Sciatic nerve (tissue), 2 donors: Measurements from ENCODE around the gene IMPDH1. TPM values are rescaled to one million over a fixed set of nuclear protein-coding genes. Genes with fewer than 3 reads are reported as not detected.

Source experiments
- ATAC-seq: fragments of 200-7000 bp; cut with Tn5 transposase; one replicate; pipeline ENCODE4 v1.9.1; 2020; ENCODE audit warnings: mild to moderate bottlenecking, moderate library complexity
- DNase-seq: peaks from one replicate; pipeline ENCODE4 v3.0.0-alpha.2; 2020; ENCODE audit warnings: low spot score
- intact Hi-C: fragments of 100-400 bp; cut with DNase I; formaldehyde crosslinking; loops from one replicate; pipeline ENCODE4 v1.14.2; 2022
- total RNA-seq: library from RNA; stranded (reverse); fragmentation: NEBNext Ultra II Directional; extraction: Animal tissue kit (Norgen Biotek cat#: 25700); gene quantifications from one replicate; pipeline ENCODE4 v1.2.1, GENCODE V29; 2021
- donor health status: DM: no; HTN: no; CAD: no.
- donor health status: DM: no; HTN: no; CAD: no.

The IMPDH1 gene
- total RNA-seq, 1 donor from 2014 or later = 49.3 TPM

DNA sequence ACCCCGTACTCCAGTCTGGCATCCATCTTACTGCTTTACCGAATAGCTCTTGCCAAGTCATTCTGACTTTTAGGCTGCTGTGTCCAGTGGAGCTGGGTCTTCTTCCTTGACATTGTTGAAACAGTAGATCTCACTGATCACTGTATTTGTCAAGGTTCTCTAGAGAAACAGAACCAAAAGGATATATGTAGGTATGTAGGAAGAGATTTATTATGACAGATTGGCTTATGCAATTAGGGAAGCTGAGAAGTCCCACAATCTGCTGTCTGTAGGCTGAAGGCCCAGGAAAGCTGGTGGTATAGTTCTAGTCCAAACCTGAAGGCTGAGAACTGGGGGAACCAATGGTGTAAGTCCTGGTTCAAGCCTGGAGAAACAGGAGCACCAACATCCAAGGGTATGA lies 36.2 kb downstream of the IMPDH1 start:
- no peak for DNase-seq
- no peak for ATAC-seq
- intact Hi-C loops = no loop called here

GRCh38 chr7:128370491-128370890 lies 39.3 kb downstream of the IMPDH1 start:
- ATAC-seq (no peak), DNase-seq (no peak)
- intact Hi-C loops = no loop called here

- ATAC-seq (no peak), DNase-seq (no peak)
- intact Hi-C loops = no loop called here
Measured at GRCh38 chr7:128366986-128367385, 42.8 kb downstream of the IMPDH1 start.

- no peak for ATAC-seq
- DNase-seq = no peak
- intact Hi-C loops = no loop called here
Measured at GRCh38 chr7:128366300-128366699, 43.5 kb downstream of the IMPDH1 start.

DNA sequence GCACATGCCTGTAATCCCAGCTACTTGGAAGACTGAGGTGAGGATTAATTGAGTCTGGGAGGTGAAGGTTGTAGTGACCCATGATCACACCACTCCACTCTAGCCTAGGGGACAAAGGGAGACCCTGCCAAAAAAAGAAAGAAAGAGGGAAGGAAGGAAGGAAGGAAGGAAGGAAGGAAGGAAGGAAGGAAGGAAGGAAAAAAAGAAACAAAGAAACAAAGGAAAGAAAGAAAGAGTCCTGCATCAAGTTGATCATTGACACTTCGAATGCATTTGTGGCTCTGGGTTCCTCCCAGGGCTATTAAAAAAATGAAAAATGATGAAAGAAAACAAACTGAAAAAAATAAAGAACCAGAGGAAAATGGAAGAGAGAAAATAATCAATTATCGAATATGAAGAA lies 44.4 kb downstream of the IMPDH1 start:
- ATAC-seq (no peak), DNase-seq (no peak)
- intact Hi-C loops = no loop called here

GRCh38 chr7:128364166-128364870 lies 45.5 kb downstream of the IMPDH1 start:
- intact Hi-C loops = no loop called here
- DNase-seq (no peak), ATAC-seq (no peak)

DNA sequence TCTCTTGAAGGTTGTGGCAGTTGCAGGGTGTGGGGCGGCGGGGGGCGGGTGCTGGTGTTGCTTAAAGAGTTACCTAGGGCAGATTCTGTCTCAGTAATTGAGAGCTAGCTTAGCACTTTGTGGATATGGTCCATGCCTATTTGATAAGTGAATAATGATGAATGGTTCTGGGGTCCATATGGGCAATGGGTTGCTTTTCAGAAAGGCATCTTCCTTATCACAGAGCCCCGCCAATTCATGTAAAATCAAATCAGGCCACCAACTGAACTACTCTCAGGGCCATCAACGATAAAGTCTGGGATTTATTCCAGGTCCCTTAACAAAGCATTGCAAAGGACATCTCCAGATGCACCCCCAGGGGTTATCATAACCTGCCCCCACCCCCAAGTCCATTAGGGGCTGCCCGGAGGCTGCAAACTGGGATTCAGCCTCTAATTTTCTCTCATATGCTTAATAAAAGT lies 46.5 kb downstream of the IMPDH1 start:
- no peak for ATAC-seq
- DNase-seq = no peak
- intact Hi-C loops = no loop called here

- DNase-seq (no peak), ATAC-seq (no peak)
- intact Hi-C loops = no loop called here
Measured at GRCh38 chr7:128362670-128363069, 47.1 kb downstream of the IMPDH1 start.

DNA sequence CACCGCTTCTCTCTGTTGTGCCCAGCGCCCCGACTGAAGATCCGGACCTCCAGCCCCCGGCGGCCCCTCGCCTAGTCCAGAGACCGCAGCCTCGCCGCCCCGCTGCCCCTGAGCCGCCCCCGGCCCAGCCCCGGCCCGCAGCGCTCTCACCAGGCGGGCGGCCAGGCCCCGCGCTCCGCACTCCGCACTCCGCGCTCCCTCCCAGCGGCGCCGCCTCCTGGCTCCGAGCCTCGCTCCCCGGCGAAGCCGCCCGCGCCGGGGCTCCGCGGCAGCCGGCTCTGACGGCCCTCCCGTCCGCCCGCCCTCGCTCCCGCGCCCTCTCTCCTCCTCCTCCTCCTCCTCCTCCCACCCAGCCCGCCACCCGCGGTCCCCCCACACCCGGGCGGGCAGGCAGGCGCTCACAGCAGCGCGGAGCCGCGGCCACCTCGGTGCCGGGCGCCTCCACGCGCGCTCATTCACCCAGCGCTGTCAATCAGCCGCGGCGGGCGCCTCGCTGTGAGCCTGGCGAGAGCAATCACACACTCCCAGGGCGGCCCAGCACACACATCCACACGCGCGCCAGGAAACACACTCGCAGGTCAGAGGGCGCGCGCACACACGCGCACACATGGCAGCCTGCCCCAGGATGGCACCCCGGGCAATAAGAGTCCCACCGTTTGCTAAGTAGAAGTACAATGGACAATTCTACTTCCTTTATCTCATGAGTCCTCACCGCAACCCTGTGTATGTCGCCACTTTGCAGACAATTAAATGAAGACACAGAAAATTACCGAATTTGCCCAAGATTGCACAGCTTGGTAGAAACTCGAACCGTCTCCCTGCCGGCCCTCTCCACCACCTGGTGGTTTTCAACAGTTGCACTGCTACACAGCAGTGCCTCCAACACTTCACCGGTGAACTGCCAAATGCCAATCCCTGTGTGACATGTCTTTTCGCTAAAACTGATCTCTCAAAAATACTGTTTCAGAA lies 48.1 kb downstream of the IMPDH1 start, which contains the start of gene PRRT4:
TSS of gene PRRT4 (minus strand) at position 280 of the 969 bp plus-strand sequence.
- ATAC-seq (peak; percentile 36), DNase-seq (no peak)
- intact Hi-C loops = no loop called here

GRCh38 chr7:128360359-128360678 lies 49.5 kb downstream of the IMPDH1 start:
- intact Hi-C loops = no loop called here
- ATAC-seq = peak; percentile 39
- DNase-seq = no peak

DNA sequence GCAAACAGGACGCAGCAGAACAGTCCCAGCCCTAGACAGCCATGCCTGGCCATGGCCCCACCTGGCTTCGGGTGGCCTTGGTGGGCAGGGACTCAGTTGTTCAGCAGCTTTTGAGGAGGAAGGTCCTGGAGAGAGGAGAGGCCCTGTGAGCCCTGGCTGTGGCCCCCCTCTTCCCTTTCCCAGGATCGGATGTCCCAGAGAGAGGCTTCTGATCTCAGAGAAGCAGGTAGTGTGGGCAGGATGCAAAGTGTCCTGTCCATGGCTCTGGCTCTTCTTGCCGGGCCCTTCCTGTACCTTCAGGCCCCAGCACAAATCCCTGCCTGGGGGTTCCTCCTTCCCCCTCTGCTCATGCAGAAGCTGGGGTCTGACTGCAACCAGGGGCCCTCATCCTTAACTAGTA lies 49.8 kb downstream of the IMPDH1 start:
- intact Hi-C loops = no loop called here
- ATAC-seq = no peak

DNA sequence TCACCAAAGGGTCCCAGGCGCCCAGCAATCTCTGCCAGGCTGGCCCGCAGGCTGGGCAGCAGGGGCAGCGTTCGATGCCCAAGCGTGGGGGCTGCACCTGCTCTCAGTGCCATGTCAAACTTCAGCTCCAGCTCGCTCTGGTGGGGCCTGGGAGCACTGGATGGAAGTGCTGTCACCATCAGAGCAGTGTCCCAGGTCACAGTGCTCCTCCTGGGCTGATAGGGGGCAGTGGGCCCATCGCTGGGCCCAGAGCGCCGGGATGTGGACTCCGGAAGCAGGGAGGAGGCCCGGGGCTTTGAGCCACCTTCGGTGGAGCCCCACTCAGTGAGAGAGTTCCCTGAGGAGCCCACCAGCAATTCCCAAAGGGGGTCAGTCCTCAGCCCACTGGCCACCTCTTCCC lies 50.4 kb downstream of the IMPDH1 start:
- DNase-seq (no peak), ATAC-seq (no peak)
- intact Hi-C loops = no loop called here

More for the DNA sequence above, 49.8 kb downstream of the IMPDH1 start:
- DNase-seq = no peak

- no peak for ATAC-seq
- intact Hi-C loops = no loop called here
- DNase-seq = no peak
Measured at GRCh38 chr7:128358233-128358632, 51.5 kb downstream of the IMPDH1 start.

DNA sequence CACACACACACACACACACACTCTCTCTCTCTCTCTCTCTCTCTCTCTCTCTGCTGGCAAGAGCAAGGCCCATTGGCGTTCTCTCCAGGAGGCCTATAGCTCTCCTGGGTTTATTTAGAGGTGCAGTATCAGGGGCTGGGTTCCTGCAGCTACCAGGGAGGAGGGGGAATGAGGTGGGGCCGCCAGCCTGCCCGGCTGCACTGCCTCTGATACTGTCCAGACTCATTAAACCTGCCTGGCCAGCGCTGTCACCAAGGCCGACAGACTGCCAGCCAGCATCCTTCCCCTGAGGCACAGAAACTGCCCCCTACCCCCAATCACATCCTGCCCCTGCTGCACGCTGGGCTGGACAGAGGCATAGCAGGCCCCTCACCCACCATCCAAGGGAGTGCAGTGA lies 52.6 kb downstream of the IMPDH1 start:
- ATAC-seq (no peak), DNase-seq (no peak)
- intact Hi-C loops = no loop called here

GRCh38 chr7:128356546-128357216 lies 53.1 kb downstream of the IMPDH1 start:
- intact Hi-C loops = no loop called here
- ATAC-seq (no peak), DNase-seq (no peak)

- ATAC-seq (no peak), DNase-seq (no peak)
- intact Hi-C loops = no loop called here
Measured at GRCh38 chr7:128353610-128354009, 56.2 kb downstream of the IMPDH1 start.

DNA sequence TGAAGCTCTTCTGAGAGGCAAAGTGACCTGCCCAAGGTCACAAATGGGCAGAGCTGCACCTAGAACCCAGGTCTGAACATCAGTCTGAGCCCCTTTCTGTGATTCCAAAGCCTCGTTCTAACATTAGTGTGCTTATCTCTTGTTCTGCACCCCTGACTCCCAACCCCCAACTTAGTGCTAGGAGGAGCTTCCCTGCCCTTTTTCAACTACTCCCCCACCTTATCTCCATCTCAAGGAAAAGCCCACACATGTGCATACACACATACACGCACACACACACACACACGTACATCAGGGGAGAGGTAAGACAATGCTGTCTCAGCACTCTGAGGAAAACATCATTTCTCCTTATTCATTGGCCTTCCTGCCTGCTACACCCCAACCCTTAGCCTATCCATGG lies 56.6 kb downstream of the IMPDH1 start:
- ATAC-seq = no peak
- intact Hi-C loops = no loop called here
- DNase-seq = no peak

DNA sequence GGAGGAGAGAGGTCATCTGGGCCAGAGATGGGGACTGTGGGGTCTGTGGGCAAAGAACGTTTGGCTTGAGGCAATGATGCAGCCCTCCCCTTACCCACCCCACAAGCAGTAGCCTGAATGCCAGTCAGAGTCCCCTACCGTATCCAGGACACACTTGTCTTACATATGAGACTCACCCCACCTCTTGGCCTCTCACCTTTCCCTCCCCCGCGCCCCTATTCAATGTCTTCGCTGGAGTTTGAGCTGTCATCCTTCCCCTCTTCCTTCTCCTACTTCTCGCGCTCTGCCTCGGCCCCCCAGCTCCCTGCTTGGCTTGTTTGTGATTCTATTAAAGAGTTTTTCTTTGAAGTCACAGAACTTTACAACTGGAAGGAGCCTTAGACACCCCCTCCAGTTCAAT lies 57.1 kb downstream of the IMPDH1 start:
- intact Hi-C loops = no loop called here
- no peak for ATAC-seq
- DNase-seq = no peak

DNA sequence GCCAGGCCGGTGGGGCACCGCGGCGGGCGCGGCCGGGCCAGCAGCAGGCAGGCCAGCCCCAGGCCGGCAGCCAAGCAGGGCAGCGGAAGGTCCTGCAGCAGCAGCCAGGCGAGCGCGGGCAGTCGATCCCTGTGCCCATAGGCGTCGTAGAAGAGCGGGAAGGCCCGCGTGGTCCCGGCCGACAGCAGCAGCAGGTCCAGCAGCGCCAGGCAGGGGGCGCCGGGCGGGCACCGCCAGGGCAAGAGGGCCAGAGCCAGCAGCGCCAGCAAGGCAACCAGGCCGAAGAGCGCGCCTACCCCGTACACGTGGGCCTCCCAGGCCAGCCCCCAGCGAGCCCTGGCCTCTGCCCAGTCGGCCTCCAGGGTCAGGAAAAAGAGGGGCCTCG lies 57.6 kb downstream of the IMPDH1 start:
- peak; percentile 68 for ATAC-seq
- peak; percentile 70 for DNase-seq
- intact Hi-C loops = no loop called here
